ENCODE results near the gene EIF4EBP3.

Gene EIF4EBP3

DNA sequence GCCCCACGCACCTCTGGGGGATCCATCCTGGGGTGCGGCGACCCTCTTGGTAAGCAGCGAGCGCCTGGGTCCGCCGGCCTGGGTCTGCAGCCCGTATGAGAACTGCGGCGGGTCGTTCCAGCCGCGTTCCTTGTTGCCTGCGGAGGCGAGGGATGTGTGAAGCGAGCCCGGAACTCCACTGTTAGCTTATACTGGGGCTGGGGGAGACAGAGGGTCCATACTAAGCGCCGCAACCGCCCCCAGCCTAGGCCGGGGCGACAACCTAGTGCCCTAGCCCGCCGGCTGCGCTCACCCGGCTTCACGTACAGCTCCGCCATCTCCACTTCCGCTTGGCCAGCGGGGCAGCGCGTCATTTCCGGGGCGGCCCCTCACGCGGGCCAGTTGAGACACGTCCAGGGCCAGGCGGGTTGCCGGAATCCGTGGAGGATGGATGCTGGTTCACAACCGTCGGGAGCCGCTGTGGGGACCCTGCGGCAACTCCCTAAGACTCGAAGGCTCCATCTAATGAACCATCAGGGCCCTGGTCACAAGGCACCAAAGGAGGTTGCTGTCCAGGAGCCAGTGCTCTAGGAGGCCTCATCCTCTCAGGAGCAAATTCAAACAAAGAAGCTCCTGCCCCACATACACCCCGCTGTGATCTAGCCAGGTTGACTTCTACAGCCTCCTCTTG lies 9.8 kb downstream of the EIF4EBP3 start, which contains the start of gene SRA1:
TSS of gene SRA1 (minus strand) at position 338 of the 670 bp plus-strand sequence. CDS start at position 317, 21 bp downstream.
- DNase-seq (ENCODE audit: low read depth, low spot score) = peak; percentile 57

GRCh38 chr5:140557965-140558364 lies 10.5 kb downstream of the EIF4EBP3 start:
- DNase-seq (ENCODE audit: low read depth, low spot score) = no peak

DNA sequence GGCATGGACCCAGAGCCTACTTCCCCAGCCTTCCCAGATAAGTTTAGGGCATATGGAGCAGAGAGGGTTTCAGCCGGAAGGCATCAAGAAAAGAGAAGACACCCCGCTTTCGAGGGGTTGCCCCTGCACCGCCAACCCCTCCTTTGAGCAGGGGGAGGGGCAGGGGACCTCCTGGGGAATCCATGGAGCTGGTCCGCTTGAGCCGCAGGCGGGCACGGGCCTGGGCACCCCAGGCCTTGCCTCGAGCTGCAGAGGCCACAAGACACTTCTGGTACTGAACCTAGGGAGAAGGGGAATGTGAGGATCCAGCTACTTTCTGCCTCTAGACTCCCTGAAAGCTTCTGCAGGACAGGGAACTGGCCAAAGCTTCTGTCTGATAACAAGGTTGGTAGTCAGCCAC lies 11.1 kb downstream of the EIF4EBP3 start:
- DNase-seq (ENCODE audit: low read depth, low spot score) = no peak

DNA sequence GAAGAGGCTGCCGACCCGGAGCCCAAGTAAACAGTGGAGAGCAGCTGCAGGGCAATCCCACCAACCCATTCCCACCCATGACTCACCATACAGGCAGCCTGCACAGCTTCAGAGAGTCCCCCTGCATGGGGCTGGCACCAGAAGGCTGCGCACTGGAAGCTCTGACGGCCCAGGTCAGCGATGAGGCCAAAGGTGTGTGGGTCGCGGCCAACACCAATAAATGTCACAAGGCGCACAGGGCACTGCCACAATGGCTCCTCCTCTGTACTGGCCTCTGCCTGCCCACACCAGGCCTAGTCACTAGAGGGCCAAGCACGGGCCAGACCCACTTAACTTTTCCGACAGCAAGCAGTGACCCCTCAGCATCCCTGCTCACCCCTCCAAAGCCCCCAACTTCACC lies 12.8 kb downstream of the EIF4EBP3 start:
- DNase-seq (ENCODE audit: low read depth, low spot score) = no peak

GRCh38 chr5:140561753-140562523 lies 14.5 kb downstream of the EIF4EBP3 start:
- DNase-seq (ENCODE audit: low read depth, low spot score) = no peak

DNA sequence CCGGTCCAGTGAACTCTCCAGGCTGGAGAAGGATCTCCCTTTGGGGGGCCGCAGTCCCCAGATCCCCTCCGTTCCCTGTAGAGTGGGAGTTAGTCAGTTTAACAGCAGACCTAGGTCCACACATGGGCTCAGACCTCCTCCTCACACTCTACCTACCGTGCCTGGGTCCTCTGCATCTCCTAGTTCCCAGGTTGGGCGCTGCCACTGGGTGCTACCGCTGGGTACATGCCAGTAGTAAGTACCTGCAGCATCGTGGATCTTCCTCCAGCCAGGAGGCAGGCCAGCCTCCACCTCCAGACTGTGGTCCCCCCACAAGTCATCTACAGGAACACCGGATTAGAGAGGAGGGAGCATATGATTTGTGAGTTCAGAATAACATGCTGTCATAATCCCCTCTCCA lies 16.1 kb downstream of the EIF4EBP3 start:
- no peak for DNase-seq (ENCODE audit: low read depth, low spot score)

- DNase-seq (ENCODE audit: low read depth, low spot score) = peak; percentile 94
These were observed 16.9 kb downstream of the EIF4EBP3 start, which contains the start of the genes APBB3 and SLC35A4 for GRCh38 chr5:140564196-140565023. Gene APBB3, minus strand, starts transcription at chr5:140564598. Its CDS starts 353 bp downstream, at chr5:140564245. Gene SLC35A4, plus strand, starts transcription at chr5:140564828. Its CDS starts 2,342 bp downstream, at chr5:140567170.

GRCh38 chr5:140565024-140565779 lies 17.7 kb downstream of the EIF4EBP3 start:
- DNase-seq (ENCODE audit: low read depth, low spot score) = no peak

DNA sequence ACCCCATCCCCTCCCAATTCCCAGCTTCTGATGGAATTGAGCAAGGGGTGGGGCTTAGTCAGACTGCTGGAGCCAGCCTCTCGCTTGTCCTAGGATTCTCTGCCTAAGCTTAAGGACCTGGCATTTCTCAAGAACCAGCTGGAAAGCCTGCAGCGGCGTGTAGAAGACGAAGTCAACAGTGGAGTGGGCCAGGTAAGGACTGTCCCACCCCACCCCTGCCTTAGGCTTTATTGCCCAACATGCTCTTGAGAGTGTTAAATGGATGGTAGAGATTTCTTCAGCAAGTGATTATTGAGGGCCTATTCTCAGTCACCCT lies 18.3 kb downstream of the EIF4EBP3 start:
- DNase-seq (ENCODE audit: low read depth, low spot score) = no peak

- DNase-seq (ENCODE audit: low read depth, low spot score) = no peak
These were observed 19.2 kb downstream of the EIF4EBP3 start for GRCh38 chr5:140566665-140567064.

DNA sequence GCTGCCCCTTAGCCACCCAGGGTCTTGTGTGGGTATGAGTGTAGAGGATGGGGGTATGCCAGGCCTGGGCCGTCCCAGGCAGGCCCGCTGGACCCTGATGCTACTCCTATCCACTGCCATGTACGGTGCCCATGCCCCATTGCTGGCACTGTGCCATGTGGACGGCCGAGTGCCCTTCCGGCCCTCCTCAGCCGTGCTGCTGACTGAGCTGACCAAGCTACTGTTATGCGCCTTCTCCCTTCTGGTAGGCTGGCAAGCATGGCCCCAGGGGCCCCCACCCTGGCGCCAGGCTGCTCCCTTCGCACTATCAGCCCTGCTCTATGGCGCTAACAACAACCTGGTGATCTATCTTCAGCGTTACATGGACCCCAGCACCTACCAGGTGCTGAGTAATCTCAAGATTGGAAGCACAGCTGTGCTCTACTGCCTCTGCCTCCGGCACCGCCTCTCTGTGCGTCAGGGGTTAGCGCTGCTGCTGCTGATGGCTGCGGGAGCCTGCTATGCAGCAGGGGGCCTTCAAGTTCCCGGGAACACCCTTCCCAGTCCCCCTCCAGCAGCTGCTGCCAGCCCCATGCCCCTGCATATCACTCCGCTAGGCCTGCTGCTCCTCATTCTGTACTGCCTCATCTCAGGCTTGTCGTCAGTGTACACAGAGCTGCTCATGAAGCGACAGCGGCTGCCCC lies 19.8 kb downstream of the EIF4EBP3 start:
- DNase-seq (ENCODE audit: low read depth, low spot score) = no peak

GRCh38 chr5:140567871-140568270 lies 20.4 kb downstream of the EIF4EBP3 start:
- no peak for DNase-seq (ENCODE audit: low read depth, low spot score)

- no peak for DNase-seq (ENCODE audit: low read depth, low spot score)
These were observed 21.1 kb downstream of the EIF4EBP3 start for GRCh38 chr5:140568443-140569063.

GRCh38 chr5:140569197-140569596 lies 21.7 kb downstream of the EIF4EBP3 start:
- no peak for DNase-seq (ENCODE audit: low read depth, low spot score)

DNA sequence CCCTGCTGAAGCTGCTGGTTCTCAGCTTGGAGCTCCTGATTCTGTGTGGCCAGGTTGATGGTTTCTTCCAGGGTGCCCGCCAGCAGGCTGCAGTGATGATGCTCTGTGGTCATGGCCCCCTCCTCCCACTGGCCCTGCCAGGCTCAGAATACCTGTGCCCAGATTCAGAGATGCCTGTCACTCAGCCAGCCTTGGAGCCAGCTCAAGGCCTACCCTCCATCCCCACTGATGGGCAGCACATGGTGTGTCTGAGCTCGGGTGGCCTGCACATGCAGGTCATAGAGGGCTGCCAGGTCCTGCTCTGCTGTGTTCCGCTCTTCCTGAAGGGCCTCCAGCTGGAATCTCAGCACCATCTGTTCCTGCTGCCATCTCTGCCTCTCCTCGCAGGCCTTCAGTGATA lies 22.6 kb downstream of the EIF4EBP3 start:
- no peak for DNase-seq (ENCODE audit: low read depth, low spot score)

GRCh38 chr5:140570488-140570887 lies 23.0 kb downstream of the EIF4EBP3 start:
- no peak for DNase-seq (ENCODE audit: low read depth, low spot score)

GRCh38 chr5:140571105-140571504 lies 23.6 kb downstream of the EIF4EBP3 start:
- DNase-seq (ENCODE audit: low read depth, low spot score) = no peak

- no peak for DNase-seq (ENCODE audit: low read depth, low spot score)
These were observed 26.2 kb downstream of the EIF4EBP3 start for GRCh38 chr5:140573683-140574082.

GRCh38 chr5:140574165-140574564 lies 26.7 kb downstream of the EIF4EBP3 start:
- no peak for DNase-seq (ENCODE audit: low read depth, low spot score)

DNA sequence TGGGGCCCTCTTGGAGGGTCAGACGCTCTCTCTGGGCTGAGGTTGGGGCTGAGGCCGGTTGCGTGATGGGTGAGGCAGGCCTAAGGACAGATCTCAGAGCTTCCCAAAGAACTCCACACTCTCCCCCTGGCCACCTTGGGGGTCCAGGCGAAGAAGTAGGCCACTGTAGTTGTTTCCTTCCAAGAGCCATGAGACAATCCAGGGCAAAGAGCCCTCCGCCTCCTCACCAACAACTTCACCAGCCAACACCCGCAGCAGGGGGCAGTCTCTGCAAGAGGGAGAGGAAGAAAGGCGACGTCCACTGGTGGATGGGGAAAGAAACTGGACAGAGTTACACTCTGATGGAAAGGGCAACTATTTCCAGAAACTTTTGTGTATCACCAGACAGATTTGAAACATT lies 27.8 kb downstream of the EIF4EBP3 start:
- no peak for DNase-seq (ENCODE audit: low read depth, low spot score)
